GM12875 (cell line): ENCODE results near the gene PDE9A.
"Not testable (repeated sequence)": the region's sequence is repeated elsewhere in the genome, so short reads cannot be mapped to it uniquely, and the experiment has no call there.

Experiments used
- H3K4me3 ChIP-seq: one replicate; pipeline ENCODE4 v1.5.1; 2011; ENCODE audit warnings: low read depth, low read length, control low read depth
- CTCF ChIP-seq: IDR thresholded peaks from 2 replicates; pipeline ENCODE4 v1.5.1; 2011; ENCODE audit warnings: low read depth, mild to moderate bottlenecking, control low read depth, inconsistent platforms, low read length, moderate library complexity, borderline replicate concordance; ENCODE audit not compliant: insufficient read depth

Gene PDE9A

GRCh38 chr21:42624095-42624790 lies 29.2 kb upstream of the PDE9A start:
- H3K4me3 ChIP-seq: no peak overlapping the region
- TF ChIP-seq CTCF: no peak

- no peak for TF ChIP-seq CTCF
- no peak overlapping the region for H3K4me3 ChIP-seq
These were observed 28.5 kb upstream of the PDE9A start for GRCh38 chr21:42624936-42625335.

DNA sequence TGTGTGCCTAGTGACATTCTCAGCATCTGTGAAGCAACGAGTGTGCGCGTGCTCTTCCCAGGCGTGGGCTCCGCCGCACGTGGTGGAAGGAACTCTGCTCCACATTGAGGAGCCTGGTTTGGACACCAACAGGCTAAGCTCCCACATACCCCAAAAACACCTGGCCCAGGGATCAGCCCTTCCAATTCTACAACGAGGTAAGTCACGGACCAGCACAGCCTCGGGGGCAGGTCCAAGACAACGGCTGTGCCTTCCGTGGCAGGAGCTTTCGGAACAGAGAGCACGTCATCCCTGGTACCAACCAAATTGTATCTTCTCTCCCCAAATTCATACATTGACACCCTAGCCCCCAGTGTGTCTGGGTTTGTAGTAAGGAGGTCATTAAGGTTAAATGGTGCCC lies 27.2 kb upstream of the PDE9A start:
- TF ChIP-seq CTCF: no peak
- H3K4me3 ChIP-seq: no peak overlapping the region

GRCh38 chr21:42627527-42628289 lies 25.7 kb upstream of the PDE9A start:
- H3K4me3 ChIP-seq: no peak overlapping the region
- TF ChIP-seq CTCF: no peak

- not testable (repeated sequence) for H3K4me3 ChIP-seq
These were observed 24.9 kb upstream of the PDE9A start for GRCh38 chr21:42628466-42629061.

- no peak for TF ChIP-seq CTCF
- no peak overlapping the region for H3K4me3 ChIP-seq
These were observed 23.4 kb upstream of the PDE9A start for GRCh38 chr21:42629933-42630589.

DNA sequence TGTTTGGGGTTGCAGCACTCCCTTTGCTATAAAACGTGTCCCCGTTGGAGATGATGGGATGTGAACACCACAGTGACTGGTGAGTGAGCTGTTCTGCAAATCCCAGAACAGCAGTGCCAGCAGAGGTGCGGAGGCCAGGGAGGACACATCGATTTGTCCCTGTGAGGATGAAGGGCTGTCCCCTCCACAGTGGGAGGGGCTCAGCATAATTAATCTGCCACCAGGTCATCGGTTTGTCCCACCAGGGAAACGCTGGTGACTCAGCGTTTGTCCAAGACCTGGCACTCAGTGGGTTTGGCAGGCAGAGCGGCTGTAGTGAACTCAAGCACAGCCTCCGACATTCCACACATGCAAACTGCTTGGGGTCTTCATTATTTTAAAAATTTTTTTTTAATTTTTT lies 22.8 kb upstream of the PDE9A start:
- no peak overlapping the region for H3K4me3 ChIP-seq
- no peak for TF ChIP-seq CTCF
